CD4-positive, alpha-beta T cell treated with Interleukin-10 for 1 hour (primary cell): Measurements from ENCODE around the gene CUX1.
"Not testable (repeated sequence)": the region's sequence is repeated elsewhere in the genome, so short reads cannot be mapped to it uniquely, and the experiment has no call there.

Source experiments
- DNase-seq: peaks from one replicate; pipeline ENCODE4 v3.0.0-alpha.2; 2020

Gene CUX1

DNA sequence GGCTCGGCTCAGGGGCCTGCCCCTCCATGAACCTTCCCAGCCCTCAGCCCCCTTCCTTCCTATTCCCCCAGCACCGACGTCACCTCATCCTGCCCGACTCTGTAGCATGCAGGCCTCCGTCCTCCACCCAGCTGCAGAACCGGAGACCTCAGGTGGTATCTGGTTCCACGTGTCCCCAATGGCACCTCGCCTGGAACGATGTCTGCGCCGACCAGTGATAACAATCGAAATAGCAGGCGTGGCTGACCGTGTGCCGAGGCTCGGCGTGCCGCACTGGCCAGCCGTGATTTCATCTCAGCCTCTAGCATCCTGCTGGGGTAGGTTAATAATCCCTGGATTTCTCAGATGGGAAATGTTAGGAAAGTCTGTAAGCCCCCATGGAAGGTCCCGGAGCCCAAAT, 171.7 kb downstream of the CUX1 start:
- DNase-seq = no peak

DNA sequence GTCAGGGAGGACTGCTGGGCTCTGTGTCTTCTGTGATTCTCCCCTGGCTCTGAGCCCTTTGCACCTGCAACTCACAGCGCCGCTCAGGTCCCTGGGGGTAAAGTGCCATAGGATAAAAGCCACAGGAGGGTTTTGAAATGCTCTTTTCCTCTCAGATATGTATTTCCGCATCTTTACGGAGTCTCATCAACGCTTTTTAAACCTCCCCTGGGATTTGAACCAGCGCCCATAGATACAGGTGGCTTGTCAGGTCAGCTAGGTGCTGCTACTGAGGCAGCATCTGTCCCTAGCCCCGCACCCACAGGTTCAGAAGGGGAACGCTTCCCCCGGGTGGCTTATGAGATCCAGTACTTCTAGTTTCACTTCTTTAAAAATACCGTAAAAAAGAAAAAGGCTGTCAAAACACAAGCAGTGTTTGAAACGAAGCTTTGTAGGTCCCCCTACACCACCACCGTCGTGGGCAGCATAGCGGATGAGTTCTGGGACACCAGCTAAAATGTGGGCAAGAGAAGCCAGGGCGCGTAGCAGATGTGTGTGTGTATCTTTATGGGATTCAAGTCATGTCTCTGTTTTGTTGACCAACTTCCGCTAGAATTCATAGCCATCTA, 173.5 kb downstream of the CUX1 start:
- no peak for DNase-seq

DNA sequence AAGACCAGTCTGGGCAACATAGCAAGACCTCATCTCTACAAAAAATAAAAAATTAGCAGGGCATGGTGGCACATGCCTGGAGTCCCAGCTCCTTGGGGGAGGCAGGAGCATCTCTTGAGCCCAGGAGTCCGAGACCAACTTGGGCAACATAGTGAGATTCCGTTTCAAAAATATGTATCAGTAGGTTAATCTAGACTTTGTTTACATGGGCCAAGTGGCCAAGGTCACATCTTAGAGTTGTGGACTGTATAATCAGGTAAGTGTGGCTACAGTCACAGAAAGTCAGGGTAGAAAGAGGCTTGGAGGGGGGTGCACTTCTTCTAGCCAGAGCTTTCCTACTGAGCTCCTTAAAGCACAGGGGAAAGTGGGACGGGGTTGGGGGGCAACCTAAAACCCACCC, 174.4 kb downstream of the CUX1 start:
- DNase-seq = no peak

DNA sequence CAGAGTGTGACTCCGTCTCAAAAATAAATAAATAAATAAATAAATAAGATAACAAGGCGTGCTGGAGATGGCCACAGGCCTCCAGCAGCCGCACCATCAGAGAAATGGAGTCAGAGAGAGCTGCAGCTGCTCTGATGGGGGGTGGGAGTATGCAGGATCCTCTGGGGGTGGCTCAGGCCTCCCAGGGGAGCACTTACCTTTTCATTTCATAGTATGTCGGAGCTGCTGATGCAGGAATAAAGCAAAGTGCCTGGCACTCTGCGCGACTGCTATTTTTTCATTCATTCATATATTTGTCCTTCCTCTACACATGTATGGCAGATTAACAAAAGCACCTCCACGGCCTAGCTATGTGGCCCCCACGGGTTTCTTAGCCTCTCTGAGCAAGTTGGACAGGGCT, 175.9 kb downstream of the CUX1 start:
- DNase-seq = no peak

DNA sequence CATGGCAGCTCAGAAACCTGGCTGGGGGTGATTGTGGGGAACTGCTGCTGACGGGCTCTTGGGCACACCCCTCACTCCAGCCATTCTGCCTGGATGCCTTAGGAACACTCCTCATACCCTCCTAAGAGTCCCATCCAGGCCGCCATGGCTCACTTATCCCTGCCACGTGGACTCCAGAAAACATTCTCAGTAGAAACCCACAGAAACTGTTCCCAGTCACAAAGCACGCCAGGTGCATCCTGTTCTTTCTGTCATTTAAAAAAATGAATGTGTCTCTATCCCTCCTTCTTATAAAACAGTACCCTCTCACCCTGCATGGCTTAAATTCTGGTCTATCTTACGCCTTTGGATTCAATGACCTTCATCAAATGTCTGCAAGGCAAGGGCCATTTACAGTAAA, 177.7 kb downstream of the CUX1 start:
- DNase-seq = no peak

DNA sequence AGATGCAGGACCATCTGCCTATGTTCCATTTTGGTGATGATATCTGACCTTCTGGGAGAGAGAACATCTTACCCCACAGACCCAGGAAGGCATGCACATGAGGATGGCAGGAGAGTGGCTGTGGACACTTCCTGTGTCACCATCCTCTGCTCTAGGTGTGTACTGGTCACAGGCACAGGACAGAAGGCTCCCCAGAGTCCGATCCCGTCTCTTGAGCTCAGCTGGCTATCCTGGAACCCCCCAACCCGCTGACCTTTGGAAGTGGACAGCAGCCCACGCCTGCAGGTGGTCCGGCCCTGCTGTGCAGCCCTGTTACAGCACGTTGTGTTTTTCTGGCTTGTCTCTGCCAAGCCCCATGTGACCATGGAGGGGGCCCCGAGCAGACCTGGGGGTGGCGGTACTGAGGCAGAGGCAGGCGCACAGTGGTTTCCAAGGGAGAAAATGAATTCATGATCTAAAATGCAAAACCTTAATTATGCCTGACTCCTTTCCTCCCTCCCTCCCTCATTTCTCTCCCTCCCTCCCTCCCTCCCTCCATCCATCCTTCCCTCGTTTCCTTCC, 178.8 kb downstream of the CUX1 start:
- no peak for DNase-seq

DNA sequence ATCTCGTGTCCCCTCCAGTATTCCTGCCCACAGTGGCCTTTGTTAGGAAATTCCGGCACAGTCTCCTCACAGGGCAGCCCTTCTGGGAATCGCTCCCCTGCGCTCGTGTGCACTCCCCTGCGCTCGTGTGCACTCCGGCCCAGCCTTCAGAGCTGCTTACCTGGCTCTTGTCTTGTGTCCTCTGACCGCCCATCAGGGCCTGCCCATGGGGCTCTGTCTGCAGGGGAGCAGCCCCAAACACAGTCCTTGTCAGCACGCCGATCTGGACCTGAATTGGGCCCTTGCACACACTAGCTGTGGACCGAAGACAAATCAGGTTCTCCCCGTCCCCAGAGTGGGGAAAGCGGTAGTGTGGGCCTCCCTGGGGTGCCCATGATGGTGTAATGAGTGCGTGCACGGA, 179.4 kb downstream of the CUX1 start:
- DNase-seq = no peak

DNA sequence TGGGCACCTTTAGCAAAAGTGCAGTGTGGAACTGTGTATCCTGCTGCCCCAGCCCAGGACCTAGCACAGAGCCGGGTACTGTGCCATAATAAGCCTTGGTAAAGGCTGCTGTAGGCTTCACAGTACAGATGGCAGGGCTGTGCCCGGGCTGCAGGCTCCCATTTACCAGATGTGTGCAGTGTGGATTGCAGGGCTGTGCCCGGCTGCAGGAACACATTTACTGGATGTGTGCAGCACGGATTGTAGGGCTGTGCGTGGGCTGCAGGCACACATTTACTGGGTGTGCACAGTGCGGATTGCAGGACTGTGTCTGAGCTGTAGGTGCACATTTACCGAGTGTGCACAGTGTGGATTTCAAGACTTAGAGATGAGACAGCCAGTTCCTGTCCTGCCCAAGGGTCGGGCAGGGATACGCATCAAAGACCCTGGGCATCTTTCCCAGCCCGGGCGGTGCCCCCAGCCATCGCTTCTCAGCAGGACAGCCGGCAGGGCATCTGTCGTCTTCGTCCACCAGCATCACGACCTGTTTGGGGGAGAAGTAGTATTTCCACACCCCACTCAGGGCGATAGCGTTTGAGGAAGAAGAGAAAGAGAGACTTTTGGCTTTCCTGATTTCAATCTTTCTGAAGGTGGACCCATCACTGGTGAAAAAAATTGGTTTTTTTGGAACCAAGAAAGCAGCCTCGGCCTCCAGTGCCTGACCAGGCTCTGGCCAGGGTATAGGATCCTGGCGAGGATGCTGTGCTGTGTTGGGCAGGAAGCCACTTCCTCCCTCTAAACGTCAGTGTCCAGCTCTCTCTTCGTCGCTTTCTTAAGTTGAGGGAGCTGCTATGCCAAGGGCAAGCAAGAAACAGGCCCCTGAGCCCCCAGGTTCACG, 180.8 kb downstream of the CUX1 start:
- DNase-seq = no peak

DNA sequence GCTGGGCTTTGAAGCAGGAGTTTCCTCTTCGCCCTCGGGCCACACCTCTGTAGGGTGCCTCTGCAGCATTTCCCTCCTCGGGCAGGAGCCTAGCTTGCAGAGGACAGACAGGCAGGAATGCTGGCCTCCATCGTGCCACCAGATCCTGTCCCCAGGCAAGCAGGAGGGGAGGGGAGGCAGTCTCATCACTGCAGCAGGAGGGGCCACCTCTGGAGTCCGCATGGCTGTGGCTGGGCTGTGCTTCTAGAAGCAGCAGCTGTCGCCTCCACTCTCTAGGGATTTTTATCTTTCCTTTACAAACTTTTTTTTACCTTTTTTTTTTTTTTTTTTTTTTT, 181.4 kb downstream of the CUX1 start:
- no peak for DNase-seq

DNA sequence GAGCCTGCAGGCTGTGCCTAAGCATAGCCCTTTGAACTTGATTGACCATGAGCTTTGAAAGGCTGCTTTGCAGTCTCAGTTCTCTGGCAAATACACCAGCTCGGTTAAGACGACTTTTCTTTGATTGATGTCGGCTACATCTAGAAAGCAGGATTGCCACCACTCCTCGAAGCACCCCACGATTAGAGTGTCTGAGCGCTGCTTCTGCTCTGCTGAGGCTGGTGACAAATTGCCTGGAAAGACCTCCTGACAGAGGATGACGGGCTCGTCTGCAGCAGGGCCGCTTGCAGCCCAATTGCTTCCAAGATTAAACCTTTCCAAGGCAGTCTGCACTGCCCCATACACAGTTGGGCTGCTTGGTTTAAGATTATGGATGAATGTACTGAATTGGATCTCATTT, 182.0 kb downstream of the CUX1 start:
- no peak for DNase-seq

DNA sequence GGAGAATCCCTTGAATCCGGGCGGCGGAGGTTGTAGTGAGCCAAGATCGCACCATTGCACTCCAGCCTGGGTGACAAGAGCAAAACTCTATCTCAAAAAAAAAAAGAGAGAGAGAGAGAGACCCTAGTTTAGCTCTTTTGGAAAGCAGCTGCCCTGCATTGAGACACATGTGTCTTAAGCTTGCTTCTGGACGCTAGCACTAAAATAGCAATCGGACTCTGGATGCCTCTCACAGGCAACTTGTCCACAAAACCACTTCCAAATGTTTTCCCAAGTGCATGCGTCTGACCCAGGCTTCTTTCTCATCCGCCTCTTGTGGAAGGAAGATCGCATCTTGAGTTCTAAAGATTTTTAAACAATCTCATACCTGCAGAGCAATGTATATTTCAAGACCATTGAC, 182.7 kb downstream of the CUX1 start:
- no peak for DNase-seq

DNA sequence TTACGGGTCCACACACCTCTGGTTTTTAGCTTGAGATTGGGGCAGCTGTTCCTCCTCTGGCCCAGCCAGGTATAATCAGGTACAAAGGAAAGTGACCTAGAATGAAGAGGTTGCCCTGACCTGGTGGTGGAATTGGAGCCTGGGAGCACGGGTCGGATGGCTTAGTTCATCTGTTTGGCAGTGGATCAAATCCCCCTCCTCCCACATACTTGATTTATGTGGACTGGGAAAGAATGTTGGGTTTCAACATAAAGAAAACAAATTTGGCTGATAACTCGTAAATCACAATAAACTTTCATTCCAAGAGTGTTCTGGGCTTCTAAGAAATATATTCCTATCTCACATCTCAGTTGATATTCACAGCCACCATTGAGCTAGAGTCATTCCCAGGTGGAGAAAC, 186.8 kb downstream of the CUX1 start:
- no peak for DNase-seq

DNA sequence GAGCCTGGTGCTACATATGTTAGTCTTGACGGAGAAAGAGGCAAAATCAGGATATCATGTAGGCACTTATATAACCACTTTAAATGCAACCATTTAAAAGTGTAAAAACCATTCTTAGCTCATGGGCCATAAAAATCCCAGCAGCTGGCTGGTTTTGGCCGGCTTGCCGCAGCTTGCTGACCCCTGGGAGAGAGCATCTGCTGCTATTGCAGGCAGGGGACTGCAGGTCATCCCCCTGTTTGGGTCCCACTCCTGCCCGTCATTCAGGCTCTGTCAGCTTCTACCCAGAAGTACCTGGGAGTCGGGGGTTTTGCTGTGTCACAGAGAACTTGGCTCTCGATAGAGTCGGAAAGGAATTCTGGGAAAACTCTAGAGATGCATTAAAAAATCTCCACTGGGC, 187.4 kb downstream of the CUX1 start:
- DNase-seq = no peak

DNA sequence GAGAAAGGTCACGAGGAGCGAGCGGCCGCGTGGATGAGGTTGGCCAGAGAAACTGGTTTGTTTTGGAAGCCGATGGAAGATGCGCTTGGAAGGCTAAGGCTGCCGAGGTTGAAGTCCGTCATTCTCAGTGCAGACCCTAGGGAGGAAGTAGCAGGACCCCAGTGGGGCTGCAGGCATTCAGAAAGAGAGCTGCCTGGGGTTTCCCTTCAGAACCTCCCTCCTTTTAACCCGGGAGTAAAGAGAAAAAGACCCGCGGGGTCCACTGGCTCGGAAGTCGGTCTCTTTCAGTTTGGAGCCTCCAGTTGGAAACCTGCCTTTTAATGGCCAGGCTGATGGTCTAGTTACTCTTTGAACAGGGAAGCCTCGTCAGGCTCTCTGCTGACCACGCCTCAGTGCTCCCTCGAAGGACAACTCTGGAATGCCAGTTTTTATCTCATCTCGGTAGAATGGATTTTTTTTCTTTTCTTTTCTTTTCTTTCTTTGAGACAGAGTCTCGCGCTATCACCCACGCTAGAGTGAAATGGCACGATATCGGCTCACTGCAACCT, 188.6 kb downstream of the CUX1 start:
- DNase-seq = no peak

DNA sequence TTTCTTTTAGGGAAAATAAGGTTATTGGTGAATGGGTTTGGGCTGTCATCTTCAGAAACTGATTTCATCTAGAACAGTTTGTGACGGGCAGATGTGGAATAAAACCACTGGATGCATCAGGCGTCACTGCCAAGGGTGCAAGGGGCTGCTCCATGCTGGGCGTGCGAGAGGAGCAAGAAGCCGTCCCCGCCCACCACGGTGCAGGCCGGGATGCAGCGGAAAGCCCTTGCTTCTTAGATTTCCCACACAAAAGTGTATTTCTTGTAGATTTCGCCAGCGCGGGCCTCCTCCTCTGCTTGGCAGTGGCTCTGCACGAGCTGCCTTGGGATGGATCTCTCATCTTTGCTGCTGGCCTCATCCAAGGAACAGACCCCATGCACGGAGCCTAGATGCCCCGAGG, 189.3 kb downstream of the CUX1 start:
- no peak for DNase-seq

DNA sequence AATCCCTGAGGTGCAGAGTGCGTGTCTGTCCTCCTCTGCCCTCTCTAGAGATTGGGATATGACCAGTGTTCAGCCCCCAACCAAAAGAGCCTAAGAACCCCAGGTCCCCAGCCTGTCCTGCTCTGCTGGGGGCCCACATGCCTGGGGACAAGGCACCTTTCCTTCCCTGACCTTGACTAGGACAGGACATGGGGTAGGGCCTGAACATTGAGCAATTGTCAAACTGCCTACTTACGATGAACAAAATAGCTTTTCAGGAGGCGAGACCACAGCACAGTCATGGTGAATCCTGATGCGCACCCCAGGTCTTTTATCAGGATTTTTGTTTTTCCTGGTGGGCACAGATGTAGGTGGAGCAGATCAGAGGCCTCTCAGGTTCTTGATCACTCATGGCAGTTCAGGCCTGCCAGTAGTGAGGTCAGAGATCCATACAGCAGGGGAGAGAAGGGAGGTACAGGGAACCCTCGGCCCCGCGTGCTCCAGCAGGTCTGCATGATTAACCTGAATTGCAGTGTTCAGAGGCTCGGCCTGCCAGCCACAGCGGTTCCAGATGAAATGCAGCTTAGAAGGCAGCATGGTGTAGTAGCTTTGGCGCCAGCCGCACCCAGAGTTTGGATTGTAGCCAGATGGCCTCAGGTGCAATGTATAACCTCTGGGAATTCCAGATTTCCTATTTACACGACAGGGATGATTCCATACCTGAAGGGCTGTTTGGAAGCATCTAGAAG, 191.3 kb downstream of the CUX1 start:
- no peak for DNase-seq

DNA sequence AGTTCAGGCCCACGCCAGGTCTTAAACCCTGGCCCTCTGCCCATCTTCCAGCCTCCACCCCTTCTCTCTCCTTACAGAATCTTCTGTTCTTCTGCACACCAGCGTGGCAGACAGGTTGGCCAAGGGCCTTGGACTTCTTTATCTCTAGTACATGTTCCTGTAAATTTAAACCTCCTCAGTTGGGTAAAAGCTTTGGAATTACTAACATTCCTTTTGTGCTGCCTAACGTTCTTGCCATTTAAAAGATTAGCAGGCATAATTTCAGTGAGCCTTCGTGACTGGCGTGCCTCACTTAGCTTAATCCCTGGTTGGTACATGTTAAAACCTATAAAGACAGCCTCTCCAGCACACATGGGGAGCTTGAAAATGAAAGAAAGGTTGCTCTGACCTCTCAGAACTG, 192.2 kb downstream of the CUX1 start:
- DNase-seq = no peak

DNA sequence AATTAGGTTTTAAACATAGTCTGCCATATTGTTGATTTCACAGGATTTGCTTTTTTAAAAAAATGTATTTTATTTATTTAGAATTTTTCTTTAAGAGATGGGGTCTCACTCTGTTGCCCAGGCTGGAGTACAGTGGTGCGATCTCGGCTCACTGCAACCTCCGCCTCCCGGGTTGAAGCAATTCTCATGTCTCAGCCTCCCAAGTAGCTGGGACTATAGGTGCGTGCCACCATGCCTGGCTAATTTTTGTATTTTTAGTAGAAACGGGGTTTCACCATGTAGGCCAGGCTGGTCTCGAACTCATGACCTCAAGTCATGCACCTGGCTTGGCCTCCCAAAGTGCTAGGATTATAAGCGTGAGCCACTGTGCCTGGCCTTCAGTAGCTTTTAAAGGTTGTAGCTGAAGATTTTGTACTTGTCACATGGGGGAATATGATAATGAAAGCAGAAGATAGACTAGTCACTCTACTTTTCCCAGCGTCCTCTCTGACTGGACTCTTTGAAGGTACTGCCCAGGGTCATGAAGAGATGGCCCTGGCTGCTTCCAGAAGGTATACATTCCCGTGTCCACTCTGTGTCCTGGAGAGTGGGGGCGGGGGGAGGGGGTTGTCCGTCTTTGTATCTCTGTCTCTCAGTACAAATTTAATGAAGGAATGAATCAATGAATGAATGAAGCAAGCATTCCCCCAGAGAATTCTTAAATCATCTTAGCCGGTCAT, 194.8 kb downstream of the CUX1 start:
- DNase-seq = not testable (repeated sequence)

DNA sequence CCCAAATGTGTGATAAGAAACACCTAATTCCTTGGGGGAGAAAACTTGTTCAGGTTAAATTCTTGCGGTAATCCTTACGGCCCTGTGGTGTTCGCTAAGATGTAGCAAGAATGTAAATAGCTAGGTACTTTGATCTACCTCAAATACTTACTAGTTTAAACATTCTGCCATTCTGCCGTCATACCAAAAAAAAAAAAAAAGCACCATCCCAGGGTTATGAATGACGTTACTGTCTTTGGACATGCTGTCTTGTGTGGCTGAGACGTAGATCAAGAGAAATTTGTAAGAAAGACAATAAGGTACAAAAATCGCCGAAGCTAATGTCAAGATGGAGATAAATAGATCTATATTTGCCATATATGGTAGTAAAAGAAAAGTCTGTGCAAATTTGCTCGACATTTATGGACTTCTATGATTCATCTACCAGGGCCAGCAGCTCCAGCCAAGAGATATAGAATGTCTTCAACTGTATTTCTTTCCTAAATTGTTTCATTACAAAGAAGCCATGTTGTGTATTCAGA, 195.6 kb downstream of the CUX1 start:
- DNase-seq = no peak

DNA sequence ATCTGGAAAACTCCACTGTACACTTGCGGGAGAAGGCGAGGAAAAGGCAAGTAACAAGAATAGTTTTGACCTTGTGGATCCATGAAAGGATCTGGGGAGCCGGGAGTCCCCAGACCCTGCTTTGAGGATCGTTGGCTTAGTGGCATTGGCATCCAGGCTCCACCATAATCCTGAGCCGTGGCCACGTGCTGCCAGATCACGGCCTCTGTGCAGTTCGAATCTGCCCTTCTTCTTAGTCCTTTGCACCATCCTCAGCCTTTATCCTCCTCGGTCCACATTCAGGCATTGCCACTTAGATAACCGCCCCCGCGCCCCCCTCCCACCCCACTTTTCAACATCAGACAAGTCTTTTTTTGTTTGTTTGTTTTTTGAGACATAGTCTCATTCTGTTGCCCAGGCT, 201.4 kb downstream of the CUX1 start:
- no peak for DNase-seq

DNA sequence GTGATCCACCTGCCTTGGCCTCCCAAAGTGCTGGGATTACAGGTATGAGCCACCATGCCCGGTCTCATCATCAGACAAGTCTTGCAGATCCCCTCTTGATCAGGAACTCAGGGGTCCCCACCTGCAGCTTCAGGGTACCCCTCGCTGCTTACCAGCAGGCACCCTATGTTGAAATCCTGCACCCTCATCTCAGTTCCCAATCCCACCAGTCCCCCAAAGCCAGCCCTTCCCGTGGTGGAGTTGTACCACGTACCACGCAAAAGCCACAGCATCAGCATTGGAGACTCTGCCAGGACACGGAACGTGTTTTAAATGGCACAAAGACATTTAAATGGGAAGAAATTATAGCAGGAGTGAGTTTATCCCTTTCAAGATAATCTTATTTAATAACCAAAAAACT, 202.0 kb downstream of the CUX1 start:
- no peak for DNase-seq

DNA sequence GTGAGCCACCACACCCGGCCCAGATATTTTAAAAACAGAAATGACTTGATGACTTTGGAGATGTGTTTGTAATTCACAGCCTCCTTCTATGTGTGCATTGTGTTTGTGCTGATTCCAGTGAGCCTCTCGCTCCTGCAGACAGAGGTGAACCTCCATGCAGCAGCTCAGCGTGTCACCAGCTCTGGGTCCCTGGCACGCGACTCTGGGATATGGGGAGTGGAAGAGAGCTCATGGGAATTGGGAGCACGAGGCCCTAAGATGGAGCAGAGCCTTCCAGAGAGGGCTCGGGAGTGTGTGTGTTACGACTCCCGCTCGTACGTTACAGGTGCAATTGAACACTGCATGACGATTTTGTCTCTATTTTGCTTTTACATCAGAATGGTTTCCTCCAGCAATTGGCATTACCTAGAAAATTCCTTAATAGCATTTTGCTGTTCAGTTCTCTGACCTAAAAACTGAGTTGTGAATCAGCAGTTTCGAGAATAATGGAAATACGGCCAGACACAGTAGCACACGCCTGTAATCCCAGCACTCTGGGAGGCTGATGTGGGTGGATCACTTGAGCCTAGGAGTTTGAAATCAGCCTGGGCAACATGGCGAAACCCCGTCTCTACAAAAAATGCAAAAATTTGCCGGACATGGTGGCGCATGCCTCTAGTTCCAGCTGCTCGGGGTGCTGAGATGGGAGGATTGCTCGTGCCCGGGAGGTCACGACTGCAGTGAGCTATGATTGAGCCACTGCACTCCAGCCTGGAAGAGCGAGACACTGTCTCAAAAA, 204.6 kb downstream of the CUX1 start:
- DNase-seq = no peak
